Measurements from ENCODE around the gene WDR7.

DNA sequence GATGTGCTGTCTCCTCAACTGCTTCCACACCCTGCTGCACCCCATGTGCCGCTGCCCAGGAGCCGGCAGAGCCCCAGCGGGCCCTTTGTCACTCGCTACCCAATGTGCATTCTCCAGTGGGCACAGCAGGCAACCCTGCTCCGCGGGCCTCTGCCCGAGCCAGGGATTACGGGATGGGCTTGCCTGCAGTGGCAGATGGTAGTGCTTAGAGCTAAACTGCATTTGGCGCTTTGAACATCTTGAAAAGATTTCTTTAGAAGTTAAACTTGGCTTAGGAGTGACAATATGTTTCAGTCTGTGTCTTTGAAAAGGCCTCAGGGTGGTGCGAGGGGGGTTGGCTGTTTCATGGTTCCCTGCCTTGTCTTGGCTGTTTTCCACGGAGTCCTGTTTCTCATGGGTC lies 411.7 kb downstream of the WDR7 start:
- TF ChIP-seq, protein P1, sequence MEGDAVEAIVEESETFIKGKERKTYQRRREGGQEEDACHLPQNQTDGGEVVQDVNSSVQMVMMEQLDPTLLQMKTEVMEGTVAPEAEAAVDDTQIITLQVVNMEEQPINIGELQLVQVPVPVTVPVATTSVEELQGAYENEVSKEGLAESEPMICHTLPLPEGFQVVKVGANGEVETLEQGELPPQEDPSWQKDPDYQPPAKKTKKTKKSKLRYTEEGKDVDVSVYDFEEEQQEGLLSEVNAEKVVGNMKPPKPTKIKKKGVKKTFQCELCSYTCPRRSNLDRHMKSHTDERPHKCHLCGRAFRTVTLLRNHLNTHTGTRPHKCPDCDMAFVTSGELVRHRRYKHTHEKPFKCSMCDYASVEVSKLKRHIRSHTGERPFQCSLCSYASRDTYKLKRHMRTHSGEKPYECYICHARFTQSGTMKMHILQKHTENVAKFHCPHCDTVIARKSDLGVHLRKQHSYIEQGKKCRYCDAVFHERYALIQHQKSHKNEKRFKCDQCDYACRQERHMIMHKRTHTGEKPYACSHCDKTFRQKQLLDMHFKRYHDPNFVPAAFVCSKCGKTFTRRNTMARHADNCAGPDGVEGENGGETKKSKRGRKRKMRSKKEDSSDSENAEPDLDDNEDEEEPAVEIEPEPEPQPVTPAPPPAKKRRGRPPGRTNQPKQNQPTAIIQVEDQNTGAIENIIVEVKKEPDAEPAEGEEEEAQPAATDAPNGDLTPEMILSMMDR (IDR thresholded peaks at IDR 0.05) = no peak
- TF ChIP-seq POLR2A (IDR thresholded peaks at IDR 0.05) = no peak
